HK-2 (cell line): ENCODE results near the gene ACSM5.
"Not testable (repeated sequence)": the region's sequence is repeated elsewhere in the genome, so short reads cannot be mapped to it uniquely, and the experiment has no call there.

Source experiments
- DNase-seq: peaks from one replicate; pipeline ENCODE4 v3.0.0-alpha.2; 2018; ENCODE audit not compliant: unreplicated experiment

ACSM5 gene

GRCh38 chr16:20398603-20399002 is 10.7 kb upstream of the ACSM5 start:
- DNase-seq, result no peak

GRCh38 chr16:20399185-20399584 is 10.1 kb upstream of the ACSM5 start:
- DNase-seq, result no peak

GRCh38 chr16:20401066-20401465 is 8.3 kb upstream of the ACSM5 start:
- no peak for DNase-seq

- DNase-seq, result no peak
Observed at GRCh38 chr16:20401475-20402016, 7.8 kb upstream of the ACSM5 start.

- DNase-seq, result no peak
Observed at GRCh38 chr16:20402651-20403050, 6.7 kb upstream of the ACSM5 start.

- DNase-seq, result no peak
Observed at GRCh38 chr16:20404637-20405036, 4.7 kb upstream of the ACSM5 start, which contains the start of gene PDILT. Gene PDILT (minus strand): TSS chr16:20404737. CDS start chr16:20399300, 5,437 bp downstream.

GRCh38 chr16:20410121-20410723 is 888 bp downstream of the ACSM5 start:
- no peak for DNase-seq

- no peak for DNase-seq
Observed at GRCh38 chr16:20411055-20411454, 1.7 kb downstream of the ACSM5 start.

GRCh38 chr16:20415541-20415940 is 6.2 kb downstream of the ACSM5 start:
- no peak for DNase-seq

GRCh38 chr16:20419093-20419492 is 9.8 kb downstream of the ACSM5 start:
- not testable (repeated sequence) for DNase-seq

GRCh38 chr16:20421748-20422147 is 12.4 kb downstream of the ACSM5 start:
- not testable (repeated sequence) for DNase-seq

GRCh38 chr16:20423772-20424128 is 14.4 kb downstream of the ACSM5 start:
- DNase-seq, result not testable (repeated sequence)

- DNase-seq, result no peak
Observed at GRCh38 chr16:20424129-20424866, 15.0 kb downstream of the ACSM5 start.

GRCh38 chr16:20427401-20427797 is 18.1 kb downstream of the ACSM5 start:
- DNase-seq, result not testable (repeated sequence)

- DNase-seq, result not testable (repeated sequence)
Observed at GRCh38 chr16:20429499-20429898, 20.2 kb downstream of the ACSM5 start.

- not testable (repeated sequence) for DNase-seq
Observed at GRCh38 chr16:20430480-20430879, 21.1 kb downstream of the ACSM5 start.

- no peak for DNase-seq
Observed at GRCh38 chr16:20430948-20431347, 21.6 kb downstream of the ACSM5 start.

GRCh38 chr16:20438950-20439349 is 29.6 kb downstream of the ACSM5 start:
- DNase-seq, result not testable (repeated sequence)

GRCh38 chr16:20439820-20440231 is 30.5 kb downstream of the ACSM5 start:
- DNase-seq, result not testable (repeated sequence)

GRCh38 chr16:20440731-20441130 is 31.4 kb downstream of the ACSM5 start:
- DNase-seq, result not testable (repeated sequence)

GRCh38 chr16:20441191-20441590 is 31.9 kb downstream of the ACSM5 start:
- DNase-seq, result no peak

- not testable (repeated sequence) for DNase-seq
Observed at GRCh38 chr16:20441859-20442258, 32.5 kb downstream of the ACSM5 start.
